ENCODE measurements around the gene TM4SF18.

The TM4SF18 gene

GRCh38 chr3:149280671-149281349 is 52.6 kb downstream of the TM4SF18 start:
- no peak for DNase-seq

- DNase-seq = no peak
These were observed 54.5 kb downstream of the TM4SF18 start for GRCh38 chr3:149278911-149279310.

DNA sequence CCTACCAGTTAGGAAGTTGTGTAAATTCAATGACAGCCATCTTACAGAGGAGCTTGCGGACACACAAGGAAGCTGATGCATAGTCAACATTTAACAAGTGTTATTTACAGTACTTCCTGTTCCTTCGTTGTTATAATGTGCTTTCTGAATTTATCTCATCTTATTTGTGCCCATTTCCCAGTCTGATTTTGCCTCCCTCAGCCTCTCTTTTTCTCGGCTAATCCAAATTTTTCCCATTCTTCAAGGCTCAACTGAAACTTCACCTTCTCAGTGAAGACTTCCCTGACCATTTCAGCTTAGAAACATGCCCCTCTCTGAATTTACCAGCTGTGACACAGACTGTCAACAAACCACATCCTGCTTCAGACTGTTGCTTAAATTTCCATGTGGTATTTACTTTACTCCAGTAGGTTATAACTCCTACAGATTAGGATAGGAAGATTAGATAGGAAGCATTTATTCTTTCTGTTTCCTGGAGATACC is 56.1 kb downstream of the TM4SF18 start:
- DNase-seq = no peak

- DNase-seq = no peak
These were observed 56.8 kb downstream of the TM4SF18 start for GRCh38 chr3:149276619-149277018.

GRCh38 chr3:149274220-149274619 is 59.2 kb downstream of the TM4SF18 start:
- no peak for DNase-seq

DNA sequence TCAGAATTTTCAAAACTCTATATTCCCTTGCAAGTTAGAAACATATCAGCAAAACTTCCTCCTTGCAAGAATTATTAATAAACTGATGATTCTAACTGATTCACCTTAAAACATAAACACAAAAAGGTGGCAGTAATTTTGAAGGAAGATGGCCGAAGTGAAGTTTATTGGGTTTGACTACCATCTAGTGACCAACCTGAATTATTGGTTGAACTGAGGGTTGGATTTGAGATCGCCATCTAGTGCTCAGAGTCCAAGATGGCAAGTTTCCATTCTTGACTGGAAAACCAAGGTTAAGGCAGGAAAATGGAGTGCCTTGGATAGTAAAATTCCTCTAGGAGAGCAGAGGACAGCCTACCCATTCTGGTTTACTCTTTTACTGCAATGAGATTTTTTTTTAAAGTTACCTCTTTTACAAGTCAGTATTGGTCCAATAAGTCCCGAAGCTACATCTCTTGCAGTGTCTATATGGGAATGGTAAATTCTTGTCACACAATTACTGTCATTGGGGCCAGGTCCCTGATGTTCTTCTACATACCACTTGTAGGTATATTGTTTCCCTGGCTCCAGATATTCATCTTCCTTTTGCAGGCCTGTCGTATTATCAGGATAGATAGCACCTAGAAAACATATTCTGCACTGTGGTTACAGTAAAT is 60.2 kb downstream of the TM4SF18 start:
- peak; percentile 90 for DNase-seq

DNA sequence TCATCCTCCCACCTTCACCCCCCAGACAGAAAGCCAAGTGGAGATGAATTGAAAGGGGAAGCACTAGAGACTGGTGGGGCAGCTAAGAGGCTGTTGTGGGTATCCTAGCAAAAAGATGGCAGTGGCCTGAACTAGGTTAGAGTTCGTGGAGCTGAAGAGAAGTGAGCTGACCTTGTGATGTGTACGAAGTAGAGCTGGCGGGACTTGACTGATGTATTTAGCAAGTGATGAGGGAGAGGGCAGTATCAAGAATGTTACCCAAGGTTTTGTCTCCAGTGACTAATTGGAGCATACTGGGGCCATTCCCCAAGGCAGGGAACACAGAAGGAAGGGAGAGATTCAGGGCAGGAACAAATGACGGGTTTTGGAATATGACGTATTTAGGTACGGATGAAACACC is 61.8 kb downstream of the TM4SF18 start:
- DNase-seq = no peak

- DNase-seq = no peak
These were observed 63.3 kb downstream of the TM4SF18 start for GRCh38 chr3:149270180-149270579.

DNA sequence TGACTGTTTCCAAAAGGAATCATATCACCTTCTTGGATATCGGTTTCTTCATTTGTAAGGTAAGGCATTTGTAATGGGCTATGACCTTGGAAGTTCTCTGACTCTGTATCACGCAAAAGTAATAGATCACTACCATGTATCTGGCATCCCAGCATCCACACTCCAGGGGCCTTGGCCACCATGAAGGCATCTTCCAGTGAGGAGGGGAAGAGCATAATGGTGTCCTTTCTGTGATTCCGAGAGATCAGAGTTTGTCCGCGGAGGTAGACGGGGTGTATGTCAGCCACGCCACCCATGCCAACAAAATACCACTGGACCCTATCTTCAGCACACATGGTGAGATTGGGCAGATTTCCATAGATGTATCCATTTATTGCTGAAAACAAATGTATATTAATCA is 63.7 kb downstream of the TM4SF18 start:
- no peak for DNase-seq

Data from COR-L47 (cell line).